H1 (cell line): ENCODE measurements around the gene SPAG4. TPM values are rescaled to one million over a fixed set of nuclear protein-coding genes. Genes with fewer than 3 reads are reported as not detected.

Source experiments
- CTCF ChIA-PET: fragments of 300-600 bp; sonication (Branson Sonifier 250); formaldehyde crosslinking; loops from one replicate; lab custom pipeline; 2021; ENCODE audit not compliant: partially characterized antibody; lab: Charles Lee
- POLR2A ChIA-PET: fragments of 300-600 bp; sonication (Branson Sonifier 250); formaldehyde crosslinking; loops from one replicate; lab custom pipeline; 2021; ENCODE audit warnings: inconsistent platforms; ENCODE audit not compliant: partially characterized antibody; lab: Charles Lee
- DNase-seq, 2 experiments: peaks; one replicate each; pipeline versions ENCODE4 v3.0.0 to v3.0.0-alpha.2; 2010 to 2022; ENCODE audit warnings: low spot score in 2 of 2, low read depth in 1 of 2, mixed read lengths in 1 of 2
- FAIRE-seq: peaks from 2 replicates; lab custom pipeline; 2011; peaks lifted over from hg19 to GRCh38; lab: Jason Lieb, UNC
- H2AFZ ChIP-seq: 2 replicates; pipeline ENCODE4 v1.8.1; 2012; ENCODE audit warnings: low read length, inconsistent platforms
- H2AK5ac ChIP-seq: 2 replicates; pipeline ENCODE4 v1.6.1; 2013; ENCODE audit warnings: low read depth, low read length
- H2BK120ac ChIP-seq: replicated peaks from 2 replicates; pipeline ENCODE3; 2013; ENCODE audit warnings: low read depth, low read length, inconsistent platforms
- H2BK12ac ChIP-seq: 2 replicates; pipeline ENCODE4 v1.6.1; 2013; ENCODE audit warnings: low read depth, low read length
- H2BK15ac ChIP-seq: 2 replicates; pipeline ENCODE4 v1.6.1; 2013; ENCODE audit warnings: low read length
- H2BK20ac ChIP-seq: 2 replicates; pipeline ENCODE4 v1.6.1; 2013; ENCODE audit warnings: low read length
- H2BK5ac ChIP-seq: 2 replicates; pipeline ENCODE4 v1.6.1; 2013; ENCODE audit warnings: low read depth, low read length
- H3K14ac ChIP-seq: 2 replicates; pipeline ENCODE4 v1.6.1; 2013; ENCODE audit warnings: inconsistent platforms; ENCODE audit not compliant: insufficient read length
- H3K18ac ChIP-seq: 2 replicates; pipeline ENCODE4 v1.6.1; 2013; ENCODE audit warnings: low read length; ENCODE audit errors: extremely low read depth
- H3K23ac ChIP-seq: 2 replicates; pipeline ENCODE4 v1.6.1; 2013; ENCODE audit warnings: inconsistent platforms; ENCODE audit not compliant: insufficient read length
- H3K23me2 ChIP-seq: 2 replicates; pipeline ENCODE4 v1.6.1; 2013; ENCODE audit warnings: low read depth, low read length
- H3K27ac ChIP-seq: 2 replicates; pipeline ENCODE4 v1.6.1; 2011; ENCODE audit warnings: low read depth, low read length, inconsistent platforms
- H3K27me3 ChIP-seq, 4 experiments: replicated peaks in 1 of 4; 1 replicate in 1 of 4; 2 replicates in 3 of 4; pipeline versions ENCODE4 v1.6.1 to v1.8.1; 2011 to 2013; ENCODE audit warnings: low read length in 3 of 4, mild to moderate bottlenecking in 3 of 4, inconsistent platforms in 2 of 4, mixed read lengths in 2 of 4, moderate library complexity in 1 of 4; ENCODE audit not compliant: control insufficient read depth in 3 of 4, insufficient read depth in 3 of 4; ENCODE audit errors: extremely low read depth in 1 of 4
- H3K36me3 ChIP-seq, 4 experiments: 2 replicates each; pipeline versions ENCODE4 v1.6.1 to v1.8.1; 2011 to 2013; ENCODE audit warnings: mild to moderate bottlenecking in 4 of 4, low read length in 3 of 4, moderate library complexity in 2 of 4, control low read depth in 1 of 4, inconsistent platforms in 1 of 4; ENCODE audit not compliant: insufficient read depth in 4 of 4, control insufficient read depth in 2 of 4
- H3K4ac ChIP-seq: replicated peaks from 2 replicates; pipeline ENCODE3; 2013; ENCODE audit warnings: low read length, low read depth, mixed read lengths, inconsistent platforms; ENCODE audit not compliant: insufficient read length
- H3K4me1 ChIP-seq, 4 experiments: replicated peaks in 1 of 4; 1 replicate in 1 of 4; 2 replicates in 3 of 4; pipeline versions ENCODE4 v1.6.1 to v1.8.1; 2011 to 2013; ENCODE audit warnings: low read length in 3 of 4, inconsistent platforms in 2 of 4, mixed read lengths in 1 of 4; ENCODE audit not compliant: insufficient read depth in 4 of 4, control insufficient read depth in 3 of 4
- H3K4me2 ChIP-seq, 2 experiments: 2 replicates each; pipeline versions ENCODE4 v1.6.1 to v1.8.1; 2011 to 2013; ENCODE audit warnings: low read depth in 2 of 2, low read length in 2 of 2, control low read depth in 1 of 2, inconsistent platforms in 1 of 2, mild to moderate bottlenecking in 1 of 2; ENCODE audit not compliant: insufficient read depth in 1 of 2
- H3K4me3 ChIP-seq, 4 experiments: fragments of 200-600, 300-600 bp in 1 of 4; sonication (generic), shearing (Covaris generic), sonication (Bioruptor Twin) in 1 of 4; 2 replicates each; pipeline versions ENCODE4 v1.5.1 to v1.8.1; 2011 to 2016; ENCODE audit warnings: low read length in 4 of 4, low read depth in 3 of 4, control low read depth in 2 of 4, inconsistent platforms in 2 of 4, mild to moderate bottlenecking in 2 of 4, mixed read lengths in 1 of 4, moderate library complexity in 1 of 4; ENCODE audit not compliant: insufficient read depth in 2 of 4; ENCODE audit errors: extremely low read depth in 1 of 4
- H3K56ac ChIP-seq: replicated peaks from 2 replicates; pipeline ENCODE3; 2013; ENCODE audit warnings: low read depth, mild to moderate bottlenecking, mixed read lengths, low read length, inconsistent platforms; ENCODE audit not compliant: insufficient read length
- H3K79me1 ChIP-seq: 2 replicates; pipeline ENCODE4 v1.6.1; 2013; ENCODE audit warnings: low read depth, low read length, control low read depth
- H3K79me2 ChIP-seq, 2 experiments: 2 replicates each; pipeline versions ENCODE4 v1.6.1 to v1.8.1; 2012 to 2013; ENCODE audit warnings: low read length in 2 of 2, mild to moderate bottlenecking in 2 of 2, inconsistent platforms in 1 of 2; ENCODE audit not compliant: insufficient read depth in 2 of 2, control insufficient read depth in 1 of 2
- H3K9ac ChIP-seq, 4 experiments: replicated peaks in 1 of 4; 1 replicate in 1 of 4; 2 replicates in 3 of 4; pipeline versions ENCODE4 v1.6.1 to v1.8.1; 2011 to 2013; ENCODE audit warnings: low read depth in 3 of 4, low read length in 3 of 4, control low read depth in 2 of 4, mild to moderate bottlenecking in 2 of 4, moderate library complexity in 2 of 4, inconsistent platforms in 1 of 4; ENCODE audit errors: extremely low read depth in 1 of 4
- H3K9me3 ChIP-seq, 2 experiments: 2 replicates each; pipeline versions ENCODE4 v1.6.1 to v1.8.1; 2012 to 2013; ENCODE audit warnings: mild to moderate bottlenecking in 2 of 2, moderate library complexity in 2 of 2, control low read depth in 1 of 2, inconsistent platforms in 1 of 2, low read depth in 1 of 2, low read length in 1 of 2, mixed read lengths in 1 of 2; ENCODE audit not compliant: insufficient read depth in 2 of 2
- H4K20me1 ChIP-seq, 2 experiments: replicated peaks in 1 of 2; 2 replicates each; pipeline versions ENCODE3 to v1.8.1; 2011 to 2013; ENCODE audit warnings: inconsistent platforms in 2 of 2, low read length in 2 of 2, mild to moderate bottlenecking in 1 of 2; ENCODE audit not compliant: insufficient read depth in 2 of 2, control insufficient read depth in 1 of 2
- H4K5ac ChIP-seq: 2 replicates; pipeline ENCODE4 v1.6.1; 2013; ENCODE audit warnings: low read length, low read depth, mixed read lengths, inconsistent platforms; ENCODE audit not compliant: insufficient read length
- H4K8ac ChIP-seq: 2 replicates; pipeline ENCODE4 v1.8.0; 2013; ENCODE audit warnings: mild to moderate bottlenecking, moderate library complexity, low read length, inconsistent platforms; ENCODE audit not compliant: insufficient read depth; ENCODE audit errors: extremely low read depth
- H4K91ac ChIP-seq: replicated peaks from 2 replicates; pipeline ENCODE3; 2013; ENCODE audit warnings: low read length, mixed read lengths, inconsistent platforms; ENCODE audit not compliant: insufficient read length
- BACH1 ChIP-seq: IDR thresholded peaks from 2 replicates; pipeline ENCODE4 v1.6.1; 2012; ENCODE audit warnings: low read length, improper control_type of control experiment
- CBX8 ChIP-seq: fragments of 300-800, 300-1000 bp; sonication (generic); IDR thresholded peaks from 2 replicates; pipeline ENCODE4 v1.7.1; 2016; ENCODE audit warnings: low read depth, low read length, borderline replicate concordance
- CHD2 ChIP-seq: IDR thresholded peaks from 2 replicates; pipeline ENCODE4 v1.6.1; 2012; ENCODE audit warnings: low read length, improper control_type of control experiment
- JUN ChIP-seq: IDR thresholded peaks from 2 replicates; pipeline ENCODE4 v1.6.1; 2011; ENCODE audit warnings: low read depth, mild to moderate bottlenecking, improper control_type of control experiment, low read length
- NANOG ChIP-seq: IDR thresholded peaks from 2 replicates; pipeline ENCODE4 v1.6.1; 2011; ENCODE audit warnings: low read length, low read depth, mild to moderate bottlenecking, inconsistent platforms; ENCODE audit not compliant: insufficient read depth, poor library complexity, severe bottlenecking
- POLR2A ChIP-seq, 2 experiments: IDR thresholded peaks; 1 replicate in 1 of 2; 2 replicates in 1 of 2; pipeline ENCODE4 v1.6.1; 2011; ENCODE audit warnings: low read depth in 2 of 2, low read length in 2 of 2, mild to moderate bottlenecking in 2 of 2; ENCODE audit errors: control extremely low read depth in 1 of 2
- SIN3A ChIP-seq, 2 experiments: IDR thresholded peaks in 1 of 2; conservative IDR thresholded peaks in 1 of 2; 2 replicates each; pipeline ENCODE4 v1.6.1; 2011 to 2012; ENCODE audit warnings: low read length in 2 of 2, improper control_type of control experiment in 1 of 2, low read depth in 1 of 2, mild to moderate bottlenecking in 1 of 2
- TAF1 ChIP-seq: IDR thresholded peaks from 2 replicates; pipeline ENCODE4 v1.6.1; 2011; ENCODE audit warnings: mild to moderate bottlenecking, low read depth, low read length
- YY1 ChIP-seq: IDR thresholded peaks from 2 replicates; pipeline ENCODE4 v1.6.1; 2011; ENCODE audit warnings: low read depth, mild to moderate bottlenecking, low read length
- WGBS, 2 experiments: shearing (Covaris generic) in 1 of 2; methylation state at CpG; one replicate each; pipeline versions ENCODE4 v1.1.6 to v1.1.7; 2013 to 2015; ENCODE audit warnings: low lambda C conversion rate in 2 of 2, mixed read lengths in 2 of 2, inconsistent platforms in 1 of 2, low coverage in 1 of 2, missing lambda C conversion rate in 1 of 2; ENCODE audit not compliant: insufficient replicate concordance in 2 of 2, insufficient coverage in 1 of 2, insufficient read length in 1 of 2; ENCODE audit errors: extremely low coverage in 1 of 2, missing lambda C conversion rate in 1 of 2; 5-methylcytosine and 5-hydroxymethylcytosine counted together
- polyA plus RNA-seq, 7 experiments: library from polyadenylated mRNA; depleted of rRNA in 3 of 7; stranded (reverse) in 5 of 7; unstranded in 2 of 7; fragments of >200 nt in 5 of 7; fragments of 200-250 nt in 2 of 7; gene quantifications; 1 replicate in 5 of 7; 2 replicates in 1 of 7; 4 replicates in 1 of 7; pipeline versions ENCODE4 v1.2.1 to v1.2.3, GENCODE V29; 2011 to 2013; ENCODE audit warnings: missing spikeins in 2 of 7, mixed read lengths in 2 of 7
- total RNA-seq: library from RNA; stranded (reverse); fragmentation: NEBNext Ultra II Directional; extraction: Animal tissue kit (Norgen Biotek cat#: 25700); gene quantifications from 2 replicates; pipeline ENCODE4 v1.2.1, GENCODE V29; 2021
- TF ChIP-seq, protein P1 (sequence below): IDR thresholded peaks from 2 replicates; pipeline ENCODE4 v1.6.1; 2012; ENCODE audit warnings: inconsistent platforms
- TF ChIP-seq, protein P2 (sequence below): IDR thresholded peaks from 2 replicates; pipeline ENCODE4 v1.6.1; 2011; ENCODE audit warnings: low read length, improper control_type of control experiment

Gene SPAG4
- total and polyA plus RNA-seq, 2 of the 8 experiments (the other 6 are each of a cell fraction or from before 2014, with no cell fraction given) = 2.4 to 6.0 TPM

DNA sequence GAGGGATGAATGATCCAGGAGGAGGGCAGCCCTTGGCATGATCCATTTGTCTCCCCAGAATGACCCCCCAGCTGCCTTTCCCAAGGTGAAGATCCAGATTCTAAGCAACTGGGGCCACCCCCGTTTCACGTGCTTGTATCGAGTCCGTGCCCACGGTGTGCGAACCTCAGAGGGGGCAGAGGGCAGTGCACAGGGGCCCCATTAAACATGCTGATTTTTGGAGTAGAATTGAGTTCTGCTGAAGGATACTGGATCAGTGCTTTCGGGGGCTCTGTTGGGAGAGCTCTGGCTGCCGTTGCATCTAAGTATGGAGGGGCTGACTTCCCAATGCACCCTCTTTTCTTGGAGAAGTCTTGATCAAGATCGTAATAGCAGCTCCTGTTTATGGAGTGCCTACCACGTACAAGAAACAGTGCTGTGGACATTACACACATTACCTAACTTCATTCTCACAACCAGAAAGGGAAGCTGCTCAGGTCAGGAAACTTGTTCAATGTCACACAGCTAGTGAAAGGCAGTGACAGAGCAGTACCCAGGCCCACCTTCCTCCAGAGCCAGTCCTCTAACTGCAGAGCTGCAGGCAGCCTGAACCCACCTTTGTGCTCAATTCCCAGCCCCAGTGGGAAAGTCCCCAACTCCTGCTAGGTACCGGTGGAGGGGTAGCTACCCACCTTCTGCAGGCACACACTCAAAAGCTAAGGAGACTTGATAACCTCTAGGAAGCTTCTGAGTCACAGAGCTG, 5.4 kb downstream of the SPAG4 start:
- POLR2A ChIA-PET = interaction anchor here (0.6 to 4.8 kb wide), 9 partner anchors 10 to 166 kb away, joined by 3 to 25 read pairs (median 4); partner anchors contain the start of genes CEP250, CPNE1, ERGIC3 and RBM12
- TF ChIP-seq CBX8 (no peak), TAF1 (no peak), YY1 (no peak), CHD2 (no peak), SIN3A (conservative IDR thresholded peaks at IDR 0.05 in 1 of 2, IDR thresholded peaks at IDR 0.05 in 1 of 2; ENCODE audit: low read depth in 1 of 2, low read length in 2 of 2) (no peak), JUN (no peak), NANOG (no peak), POLR2A (IDR thresholded peaks at IDR 0.05; ENCODE audit: control extremely low read depth in 1 of 2, low read depth in 2 of 2, low read length in 2 of 2) (no peak), BACH1 (no peak)
- TF ChIP-seq, protein P1, sequence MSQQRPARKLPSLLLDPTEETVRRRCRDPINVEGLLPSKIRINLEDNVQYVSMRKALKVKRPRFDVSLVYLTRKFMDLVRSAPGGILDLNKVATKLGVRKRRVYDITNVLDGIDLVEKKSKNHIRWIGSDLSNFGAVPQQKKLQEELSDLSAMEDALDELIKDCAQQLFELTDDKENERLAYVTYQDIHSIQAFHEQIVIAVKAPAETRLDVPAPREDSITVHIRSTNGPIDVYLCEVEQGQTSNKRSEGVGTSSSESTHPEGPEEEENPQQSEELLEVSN = no peak
- TF ChIP-seq, protein P2, sequence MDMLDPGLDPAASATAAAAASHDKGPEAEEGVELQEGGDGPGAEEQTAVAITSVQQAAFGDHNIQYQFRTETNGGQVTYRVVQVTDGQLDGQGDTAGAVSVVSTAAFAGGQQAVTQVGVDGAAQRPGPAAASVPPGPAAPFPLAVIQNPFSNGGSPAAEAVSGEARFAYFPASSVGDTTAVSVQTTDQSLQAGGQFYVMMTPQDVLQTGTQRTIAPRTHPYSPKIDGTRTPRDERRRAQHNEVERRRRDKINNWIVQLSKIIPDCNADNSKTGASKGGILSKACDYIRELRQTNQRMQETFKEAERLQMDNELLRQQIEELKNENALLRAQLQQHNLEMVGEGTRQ = no peak

More for the DNA sequence above, 5.4 kb downstream of the SPAG4 start:
- CTCF ChIA-PET = interaction anchor here (0.6 to 10.1 kb wide), 27 partner anchors 8 to 525 kb away, joined by 3 to 121 read pairs (median 4); partner anchors contain the start of genes ERGIC3, RBM39 and SCAND1
- Histone ChIP-seq H2AFZ (no peak overlapping the region), H3K56ac (no peak overlapping the region), H4K8ac (no peak overlapping the region), H2BK20ac (no peak overlapping the region), H3K4me1 (peaks cover 0 to 19% (median 8%) of the 10 kb centered on the region in 4 experiments; a peak in 6 of 7 replicates), H3K36me3 (peaks cover 7 to 15% (median 9%) of the 10 kb centered on the region in 4 experiments), H3K27me3 (peaks cover 0 to 8% (median 7%) of the 10 kb centered on the region in 4 experiments; a peak in 3 of 7 replicates), H3K27ac (no peak overlapping the region), H3K9ac (no peak overlapping the region), H2BK15ac (no peak overlapping the region), H2BK120ac (no peak overlapping the region), H4K20me1 (no peaks in the 10 kb centered on the region), H2BK12ac (no peak overlapping the region), H2AK5ac (no peak overlapping the region), H3K9me3 (no peaks in the 10 kb centered on the region), H3K79me1 (no peaks in the 10 kb centered on the region), H3K79me2 (no peaks in the 10 kb centered on the region), H4K91ac (no peak overlapping the region), H3K23ac (no peak overlapping the region), H2BK5ac (no peak overlapping the region), H4K5ac (no peak overlapping the region), H3K4ac (no peak overlapping the region), H3K23me2 (peaks cover 9% of the 10 kb centered on the region; the same call in 1 of the 2 replicates), H3K14ac (no peak overlapping the region), H3K18ac (no peak overlapping the region), H3K4me2 (no peak overlapping the region), H3K4me3 (no peak overlapping the region)
- FAIRE-seq (no peak), DNase-seq (no peak)
- WGBS, 2 experiments = 93% methylated on average over 11 of the region's 11 CpGs; no CpG with 5 or more reads in 1 of the 2 experiments
